Activated CD4-positive, alpha-beta T cell treated with anti-CD3 and anti-CD28 coated beads for 1 hour (primary cell): ENCODE measurements around the gene KIAA2012.
"Not testable (repeated sequence)": the region's sequence is repeated elsewhere in the genome, so short reads cannot be mapped to it uniquely, and the experiment has no call there.

Experiments used
- DNase-seq: peaks from one replicate; pipeline ENCODE4 v3.0.0-alpha.2; 2020

KIAA2012 gene

GRCh38 chr2:202204855-202205254 lies 131.8 kb downstream of the KIAA2012 start:
- DNase-seq = no peak

- no peak for DNase-seq
Measured at GRCh38 chr2:202208526-202208925, 135.5 kb downstream of the KIAA2012 start.

- DNase-seq = no peak
Measured at GRCh38 chr2:202215179-202215578, 142.1 kb downstream of the KIAA2012 start.

GRCh38 chr2:202221873-202222272 lies 148.8 kb downstream of the KIAA2012 start:
- no peak for DNase-seq

DNA sequence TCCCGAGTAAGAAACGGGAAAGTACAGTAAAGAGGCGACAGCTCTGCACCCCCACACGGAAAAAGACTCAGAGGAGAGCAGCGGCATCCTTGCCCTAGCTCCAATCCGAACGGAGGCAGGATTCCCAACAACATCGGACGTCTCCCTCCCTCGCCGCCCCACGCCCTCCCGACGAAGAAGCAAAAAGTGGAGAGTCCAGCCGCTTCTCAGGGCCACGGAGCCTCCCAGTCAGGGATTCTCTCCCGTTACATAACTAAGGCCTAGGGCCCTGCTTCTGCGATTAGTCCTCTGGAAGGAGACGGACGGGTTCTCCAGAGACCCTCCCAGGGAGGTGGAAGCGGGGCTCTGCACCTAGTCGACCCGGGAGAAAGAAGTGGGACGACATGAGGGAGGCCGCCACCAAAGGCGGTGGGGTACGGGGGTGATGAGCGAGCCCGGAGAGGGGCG lies 164.8 kb downstream of the KIAA2012 start:
- no peak for DNase-seq

DNA sequence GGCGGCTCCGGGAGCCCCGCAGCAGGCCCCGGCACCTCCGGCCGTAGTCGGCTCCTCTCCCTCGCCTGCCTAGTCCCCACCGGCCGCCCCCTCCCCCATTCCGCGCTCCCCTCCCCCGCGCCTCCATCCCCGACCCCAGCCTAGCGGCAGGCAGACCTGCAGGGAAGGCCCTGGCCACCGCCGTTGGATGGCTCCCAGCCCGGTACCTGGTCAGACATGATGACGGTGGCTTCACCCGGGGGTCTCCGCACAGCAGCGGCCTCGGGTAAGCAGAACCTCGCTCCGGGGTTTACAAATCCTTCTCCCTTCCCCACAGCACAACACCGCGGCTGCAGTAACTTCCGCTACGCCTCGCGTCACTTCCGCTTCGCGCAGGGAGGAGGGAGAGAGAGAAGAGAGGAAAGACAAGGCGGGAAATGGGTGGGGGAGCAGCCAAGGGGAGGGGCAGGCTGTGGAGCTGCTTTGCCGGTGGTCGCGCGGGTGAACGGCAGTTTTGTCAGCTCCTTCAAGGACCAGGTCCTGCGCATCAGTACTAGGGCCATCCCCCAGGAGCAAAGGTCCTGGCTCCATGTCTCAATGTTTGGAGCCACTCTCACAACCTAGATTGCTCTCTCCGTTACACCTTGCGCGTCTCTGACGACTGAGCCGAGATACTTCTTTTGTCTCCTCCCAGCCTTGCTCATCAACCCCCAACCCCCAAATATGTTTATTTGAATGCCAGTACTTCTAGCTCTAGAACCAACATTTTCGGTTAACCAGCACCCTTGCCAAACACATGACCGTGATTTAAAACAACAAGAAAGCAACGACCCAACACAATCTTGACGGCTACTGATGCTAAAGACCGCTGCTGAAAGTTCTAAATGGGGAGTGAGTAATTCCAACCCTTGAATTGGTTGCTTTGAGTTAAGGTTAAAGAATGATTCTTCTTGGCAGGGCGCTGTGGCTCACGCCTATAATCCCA lies 165.5 kb downstream of the KIAA2012 start, which contains the start of gene SUMO1:
TSS of gene SUMO1 (minus strand) at position 364 of the 964 bp plus-strand sequence. CDS start at position 218, 146 bp downstream.
- DNase-seq = peak; percentile 86

DNA sequence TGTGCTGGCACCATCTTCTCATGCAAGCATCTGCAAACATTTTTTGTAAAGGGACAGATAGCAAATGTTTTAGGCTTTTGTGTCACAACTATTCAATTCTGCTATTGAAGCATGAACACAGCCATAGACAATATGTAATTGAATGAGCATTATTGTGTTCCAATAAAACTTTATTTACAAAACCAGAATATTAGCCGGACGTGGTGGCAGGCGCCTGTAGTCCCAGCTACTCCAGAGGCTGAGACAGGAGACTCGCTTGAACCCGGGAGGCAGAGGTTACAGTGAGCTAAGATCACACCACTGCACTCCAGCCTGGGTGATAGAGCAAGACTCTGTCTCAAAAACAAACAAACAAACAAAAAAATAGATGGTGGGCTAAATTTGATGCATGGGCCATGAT lies 174.7 kb downstream of the KIAA2012 start:
- not testable (repeated sequence) for DNase-seq

- DNase-seq = no peak
Measured at GRCh38 chr2:202249521-202250253, 176.6 kb downstream of the KIAA2012 start.

GRCh38 chr2:202251494-202251893 lies 178.4 kb downstream of the KIAA2012 start:
- no peak for DNase-seq
